ENCODE measurements around the gene ZBTB7A.

GRCh38 chr19:4112367-4112766 is 45.7 kb upstream of the ZBTB7A start:
- no peak for TF ChIP-seq POLR2A (IDR thresholded peaks at IDR 0.05)
- TF ChIP-seq CTCF (IDR thresholded peaks at IDR 0.05), result no peak
